Measurements from ENCODE around the gene EWSR1. TPM values are rescaled to one million over a fixed set of nuclear protein-coding genes. Genes with fewer than 3 reads are reported as not detected.

The EWSR1 gene
- total RNA-seq, 1 donor from 2014 or later = 205 TPM

DNA sequence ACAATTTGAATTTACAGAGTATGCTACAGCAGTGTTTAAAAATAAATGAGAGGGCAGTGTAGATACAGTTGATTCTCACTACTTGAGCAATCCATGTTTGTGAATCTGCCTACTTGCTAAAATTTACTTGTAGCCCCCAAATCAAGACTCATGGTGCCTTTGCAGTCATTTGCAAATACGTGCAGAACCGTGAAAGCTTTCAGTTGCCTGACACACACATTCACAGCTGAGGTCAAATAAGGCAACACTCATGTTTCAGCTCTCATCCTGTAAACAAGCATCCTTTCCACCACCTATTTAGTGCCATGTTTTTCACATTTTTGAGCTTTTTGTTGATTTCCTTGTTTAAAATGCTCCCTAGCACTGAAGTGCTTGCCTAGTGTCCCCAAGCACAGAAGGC, 80.0 kb downstream of the EWSR1 start:
- no peak overlapping the region for H3K4me3 ChIP-seq (ENCODE audit: low read depth, low read length)
- H3K27me3 ChIP-seq (ENCODE audit: control insufficient read depth, insufficient read depth, low read length) = no peaks in the 10 kb centered on the region
- DNase-seq (ENCODE audit: low read depth) = no peak
- TF ChIP-seq, protein P1, sequence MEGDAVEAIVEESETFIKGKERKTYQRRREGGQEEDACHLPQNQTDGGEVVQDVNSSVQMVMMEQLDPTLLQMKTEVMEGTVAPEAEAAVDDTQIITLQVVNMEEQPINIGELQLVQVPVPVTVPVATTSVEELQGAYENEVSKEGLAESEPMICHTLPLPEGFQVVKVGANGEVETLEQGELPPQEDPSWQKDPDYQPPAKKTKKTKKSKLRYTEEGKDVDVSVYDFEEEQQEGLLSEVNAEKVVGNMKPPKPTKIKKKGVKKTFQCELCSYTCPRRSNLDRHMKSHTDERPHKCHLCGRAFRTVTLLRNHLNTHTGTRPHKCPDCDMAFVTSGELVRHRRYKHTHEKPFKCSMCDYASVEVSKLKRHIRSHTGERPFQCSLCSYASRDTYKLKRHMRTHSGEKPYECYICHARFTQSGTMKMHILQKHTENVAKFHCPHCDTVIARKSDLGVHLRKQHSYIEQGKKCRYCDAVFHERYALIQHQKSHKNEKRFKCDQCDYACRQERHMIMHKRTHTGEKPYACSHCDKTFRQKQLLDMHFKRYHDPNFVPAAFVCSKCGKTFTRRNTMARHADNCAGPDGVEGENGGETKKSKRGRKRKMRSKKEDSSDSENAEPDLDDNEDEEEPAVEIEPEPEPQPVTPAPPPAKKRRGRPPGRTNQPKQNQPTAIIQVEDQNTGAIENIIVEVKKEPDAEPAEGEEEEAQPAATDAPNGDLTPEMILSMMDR (IDR thresholded peaks at IDR 0.05; ENCODE audit: insufficient read depth, low read length, poor library complexity, severe bottlenecking) = no peak
- peaks cover 4% of the 10 kb centered on the region for H3K36me3 ChIP-seq (ENCODE audit: control insufficient read depth, insufficient read depth, low read length)

DNA sequence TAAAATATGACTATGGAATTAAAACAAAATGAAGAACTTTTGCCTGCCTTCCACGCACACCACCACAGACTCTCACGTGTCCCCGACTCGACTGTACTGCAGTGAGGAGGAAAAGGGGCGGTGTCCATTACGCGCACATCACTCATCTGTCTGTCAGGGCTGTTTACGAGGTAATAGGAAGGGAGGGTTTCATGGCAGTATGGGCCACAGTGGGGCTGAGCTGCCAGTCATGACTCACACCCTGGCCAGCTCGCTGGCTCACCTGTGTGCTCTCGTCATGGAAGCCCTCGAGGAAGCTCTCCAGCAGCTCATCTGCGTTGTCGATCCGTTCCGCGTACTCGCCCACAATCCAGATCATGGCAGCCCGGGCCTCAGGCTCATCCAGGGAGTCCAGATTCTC, 80.9 kb downstream of the EWSR1 start:
- H3K4me3 ChIP-seq (ENCODE audit: low read depth, low read length) = no peak overlapping the region
- DNase-seq (ENCODE audit: low read depth) = no peak
- TF ChIP-seq, protein P1 (IDR thresholded peaks at IDR 0.05; ENCODE audit: insufficient read depth, low read length, poor library complexity, severe bottlenecking) = no peak
- no peaks in the 10 kb centered on the region for H3K27me3 ChIP-seq (ENCODE audit: control insufficient read depth, insufficient read depth, low read length)
- peaks cover 4% of the 10 kb centered on the region for H3K36me3 ChIP-seq (ENCODE audit: control insufficient read depth, insufficient read depth, low read length)

Other genes starting within 250 kb of the EWSR1 start
- gene C22orf31, start 206.4 kb upstream of the EWSR1 start, total RNA-seq = not detected in 2 replicates
- gene KREMEN1, start 195.2 kb upstream of the EWSR1 start, total RNA-seq = 6.5 and 7.1 TPM in 2 replicates
- gene EMID1, start 62.4 kb upstream of the EWSR1 start, total RNA-seq = 2.2 and 6.0 TPM in 2 replicates
- gene RHBDD3, start 287 bp upstream of the EWSR1 start, total RNA-seq = 51.8 and 59.6 TPM in 2 replicates
- gene GAS2L1, start 38.4 kb downstream of the EWSR1 start, total RNA-seq = 8.9 and 10.3 TPM in 2 replicates
- 0.33 TPM in 1 of 2 replicates, not detected in the other for gene RASL10A, start 47.4 kb downstream of the EWSR1 start, total RNA-seq
- gene AP1B1, start 120.3 kb downstream of the EWSR1 start, total RNA-seq = 65.2 and 71.6 TPM in 2 replicates
- not detected in 2 replicates for gene RFPL1, start 170.3 kb downstream of the EWSR1 start, total RNA-seq
- 5.2 and 5.7 TPM in 2 replicates for gene NEFH, start 211.9 kb downstream of the EWSR1 start, total RNA-seq

Measured in kidney epithelial cell (primary cell).